K562 (cell line): ENCODE measurements around the gene SFXN5. TPM values are rescaled to one million over a fixed set of nuclear protein-coding genes. Genes with fewer than 3 reads are reported as not detected.
"Not testable (repeated sequence)": the region's sequence is repeated elsewhere in the genome, so short reads cannot be mapped to it uniquely, and the experiment has no call there.

Experiments used
- ATAC-seq: fragments of 200-7000 bp; cut with Tn5 transposase; 3 replicates; pipeline ENCODE4 v1.9.1; 2020; ENCODE audit warnings: moderate library complexity
- BruUV-seq: library from RNA; stranded (reverse); fragments of 400-500 nt; replicated peaks from 2 replicates; lab custom pipeline; 2021; lab: Mats Ljungman, UMichigan
- CTCF ChIA-PET: fragments of 300-600 bp; formaldehyde crosslinking; extraction: SDS; loops from one replicate; lab custom pipeline; 2021; ENCODE audit warnings: low intra/inter-chr PET ratio; lab: Yijun Ruan, JAX
- POLR2A ChIA-PET: fragments of 300-600, 350-650 bp; sonication (Branson Sonifier 250); formaldehyde crosslinking; extraction: SDS; loops from one replicate; lab custom pipeline; 2021; ENCODE audit warnings: antibody characterized with exemption, inconsistent platforms; lab: Yijun Ruan, JAX
- DNase-seq, 4 experiments: peaks; one replicate each; pipeline versions ENCODE4 v3.0.0 to v3.0.0-alpha.2; 2011 to 2018; ENCODE audit warnings: low spot score in 3 of 4, mixed read lengths in 3 of 4; ENCODE audit errors: extremely low read depth in 1 of 4
- FAIRE-seq: peaks from 2 replicates; lab custom pipeline; 2011; peaks lifted over from hg19 to GRCh38; lab: Jason Lieb, UNC
- H2AFZ ChIP-seq: 2 replicates; pipeline ENCODE4 v1.6.0; 2011; ENCODE audit warnings: low read depth, low read length, control low read depth, inconsistent platforms
- H3K27ac ChIP-seq: fragments of 200-600 bp; 3 replicates; pipeline ENCODE4 v1.8.0; 2011; ENCODE audit warnings: low read depth, mild to moderate bottlenecking, control low read depth, inconsistent platforms, low read length, moderate library complexity, mixed read lengths; ENCODE audit errors: extremely low read depth
- H3K27me3 ChIP-seq, 2 experiments: fragments of 300-600 bp in 1 of 2; 2 replicates in 1 of 2; 3 replicates in 1 of 2; pipeline versions ENCODE4 v1.6.0 to v1.8.0; 2011; ENCODE audit warnings: inconsistent platforms in 2 of 2, low read length in 2 of 2, mild to moderate bottlenecking in 1 of 2, mixed read lengths in 1 of 2, moderate library complexity in 1 of 2; ENCODE audit not compliant: control insufficient read depth in 2 of 2, insufficient read depth in 2 of 2
- H3K36me3 ChIP-seq: fragments of 300-600 bp; 3 replicates; pipeline ENCODE4 v1.8.0; 2011; ENCODE audit warnings: mild to moderate bottlenecking, low read length, inconsistent platforms; ENCODE audit not compliant: control insufficient read depth, insufficient read depth
- H3K4me1 ChIP-seq, 2 experiments: fragments of 200-600 bp in 1 of 2; replicated peaks in 1 of 2; 2 replicates in 1 of 2; 3 replicates in 1 of 2; pipeline versions ENCODE4 v1.5.1 to v1.8.0; 2011; ENCODE audit warnings: inconsistent platforms in 2 of 2, low read length in 2 of 2, mild to moderate bottlenecking in 1 of 2, mixed read lengths in 1 of 2, moderate library complexity in 1 of 2; ENCODE audit not compliant: control insufficient read depth in 2 of 2, insufficient read depth in 2 of 2
- H3K4me2 ChIP-seq: 2 replicates; pipeline ENCODE4 v1.6.1; 2011; ENCODE audit warnings: low read length, control low read depth, inconsistent platforms, mixed read lengths; ENCODE audit not compliant: insufficient read depth
- H3K4me3 ChIP-seq: fragments of 200-600 bp; sonication (generic), shearing (Covaris generic); 2 replicates; pipeline ENCODE4 v1.5.1; 2016; ENCODE audit warnings: control low read depth, inconsistent platforms
- H3K79me2 ChIP-seq: fragments of 200-600 bp; 3 replicates; pipeline ENCODE4 v1.8.0; 2011; ENCODE audit warnings: low read length, inconsistent platforms; ENCODE audit not compliant: control insufficient read depth, insufficient read depth
- H3K9ac ChIP-seq, 2 experiments: 2 replicates each; pipeline versions ENCODE4 v1.6.0 to v1.6.1; 2011; ENCODE audit warnings: low read depth in 2 of 2, low read length in 2 of 2, control low read depth in 1 of 2, inconsistent platforms in 1 of 2, mild to moderate bottlenecking in 1 of 2, mixed read lengths in 1 of 2; ENCODE audit not compliant: insufficient read depth in 1 of 2
- H3K9me1 ChIP-seq: one replicate; pipeline ENCODE4 v1.6.0; 2011; ENCODE audit warnings: inconsistent platforms, mild to moderate bottlenecking, low read length, moderate library complexity; ENCODE audit not compliant: control insufficient read depth, insufficient read depth
- H3K9me3 ChIP-seq: replicated peaks from 2 replicates; pipeline ENCODE4 v1.5.1; 2011; ENCODE audit warnings: low read depth, low read length, inconsistent platforms; ENCODE audit not compliant: control insufficient read depth, insufficient read depth
- H4K20me1 ChIP-seq: replicated peaks from 2 replicates; pipeline ENCODE4 v1.6.1; 2011; ENCODE audit warnings: low read length, inconsistent platforms, mixed read lengths; ENCODE audit not compliant: control insufficient read depth, insufficient read depth
- BCLAF1 ChIP-seq, 2 experiments: fragments of 450-650 bp in 1 of 2; IDR thresholded peaks; 2 replicates each; pipeline ENCODE4 v1.6.1; 2011 to 2017; ENCODE audit warnings: low read depth in 2 of 2, antibody characterized with exemption in 1 of 2, borderline replicate concordance in 1 of 2, low read length in 1 of 2, mild to moderate bottlenecking in 1 of 2, mixed read lengths in 1 of 2; ENCODE audit not compliant: control insufficient read depth in 1 of 2
- CBX3 ChIP-seq, 2 experiments: IDR thresholded peaks; 1 replicate in 1 of 2; 2 replicates in 1 of 2; pipeline ENCODE4 v1.6.1; 2012; ENCODE audit warnings: inconsistent platforms in 2 of 2, low read length in 2 of 2, borderline replicate concordance in 1 of 2, control low read depth in 1 of 2
- SMARCA5 ChIP-seq: fragments of 450-650 bp; IDR thresholded peaks from 2 replicates; pipeline ENCODE4 v1.6.1; 2016
- TEAD2 ChIP-seq: fragments of 450-650 bp; IDR thresholded peaks from 2 replicates; pipeline ENCODE4 v1.6.1; 2016; ENCODE audit warnings: missing genetic modification characterization, control low read depth, missing compliant biosample characterization
- TFAM ChIP-seq: fragments of 250-450 bp; sonication (Bioruptor Pico); conservative IDR thresholded peaks from 2 replicates; pipeline ENCODE4 v1.5.0; 2021; ENCODE audit warnings: mild to moderate bottlenecking, moderate library complexity
- WGBS: fragments of 100-300 bp; shearing (Covaris generic); methylation state at CpG from one replicate; pipeline ENCODE4 v1.1.6; 2016; ENCODE audit warnings: low coverage, mixed read lengths; ENCODE audit not compliant: insufficient coverage; ENCODE audit errors: missing lambda C conversion rate; 5-methylcytosine and 5-hydroxymethylcytosine counted together
- in situ Hi-C: fragments of 300-500 bp; cut with MboI; formaldehyde crosslinking; loops from 4 replicates; pipeline ENCODE4 v1.15.0; 2018; ENCODE audit warnings: inconsistent platforms, mixed read lengths
- intact Hi-C: fragments of 100-400 bp; cut with micrococcal nuclease; formaldehyde crosslinking; loops from 2 replicates; pipeline ENCODE4 v1.14.2; 2022
- polyA plus RNA-seq, 8 experiments: library from polyadenylated mRNA; depleted of rRNA in 4 of 8; stranded (reverse) in 5 of 8; unstranded in 3 of 8; fragments of >200 nt; fragmentation: Nextera tagmentation in 2 of 8; fragmentation: Illumina TruSeq in 1 of 8; extraction: Ambion mirVana in 2 of 8; extraction: Trizol in 1 of 8; gene quantifications; 2 replicates each; pipeline versions ENCODE4 v1.2.1 to v1.2.3, GENCODE V29; 2011 to 2014; ENCODE audit warnings: inconsistent platforms in 1 of 8, missing spikeins in 1 of 8
- total RNA-seq, 7 experiments: library from RNA; depleted of rRNA in 6 of 7; stranded (reverse); fragments of >200 nt in 6 of 7; fragmentation: Illumina TruSeq in 2 of 7; extraction: Trizol in 2 of 7; gene quantifications; 2 replicates each; pipeline versions ENCODE4 v1.2.1 to v1.2.3, GENCODE V29; 2011 to 2021; ENCODE audit warnings: low replicate concordance in 1 of 7
- TF ChIP-seq, protein P1 (sequence below): fragments of 250-450 bp; sonication (Bioruptor Pico); IDR thresholded peaks from 2 replicates; pipeline ENCODE4 v1.4.0; 2020; ENCODE audit warnings: mild to moderate bottlenecking, moderate library complexity
- TF ChIP-seq, protein P2 (sequence below): fragments of 200-400 bp; formaldehyde crosslinking; IDR thresholded peaks from 2 replicates; pipeline ENCODE4 v1.6.1; 2017; ENCODE audit warnings: mild to moderate bottlenecking, low read depth, low read length, moderate library complexity

The SFXN5 gene
- total and polyA plus RNA-seq, 9 of the 15 experiments (the other 6 are each of a cell fraction or from before 2014, with no cell fraction given), result 8.3 to 22.6 (median 16.0) TPM

DNA sequence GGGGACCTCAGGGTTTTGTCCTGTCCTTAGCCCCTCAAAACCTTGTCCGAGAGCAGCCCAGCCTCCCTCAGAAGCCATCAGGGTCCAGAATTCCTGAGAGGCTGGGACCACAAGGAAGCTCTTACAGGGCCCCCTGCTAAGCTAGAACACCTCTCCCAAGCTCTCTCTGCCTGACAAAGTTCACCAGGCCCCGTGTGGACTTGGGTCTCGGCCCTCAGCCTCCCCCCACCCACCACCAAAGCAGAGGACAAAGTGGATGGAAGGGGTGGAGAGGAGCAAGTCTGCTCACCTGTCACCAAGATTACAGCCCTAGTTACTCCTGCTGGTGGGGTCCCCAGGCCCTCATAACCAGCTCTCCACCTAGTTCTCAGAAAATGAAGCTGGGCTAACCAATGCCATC is 24.4 kb upstream of the SFXN5 start (continued):
- TF ChIP-seq BCLAF1 (IDR thresholded peaks at IDR 0.05; ENCODE audit: borderline replicate concordance in 1 of 2, control insufficient read depth in 1 of 2, low read depth in 2 of 2, low read length in 1 of 2) (no peak), TEAD2 (tag) (no peak), SMARCA5 (no peak), CBX3 (IDR thresholded peaks at IDR 0.05; ENCODE audit: borderline replicate concordance in 1 of 2, low read length in 2 of 2) (no peak), TFAM (CRISPR knock-in tag) (no peak)
- TF ChIP-seq, protein P1, sequence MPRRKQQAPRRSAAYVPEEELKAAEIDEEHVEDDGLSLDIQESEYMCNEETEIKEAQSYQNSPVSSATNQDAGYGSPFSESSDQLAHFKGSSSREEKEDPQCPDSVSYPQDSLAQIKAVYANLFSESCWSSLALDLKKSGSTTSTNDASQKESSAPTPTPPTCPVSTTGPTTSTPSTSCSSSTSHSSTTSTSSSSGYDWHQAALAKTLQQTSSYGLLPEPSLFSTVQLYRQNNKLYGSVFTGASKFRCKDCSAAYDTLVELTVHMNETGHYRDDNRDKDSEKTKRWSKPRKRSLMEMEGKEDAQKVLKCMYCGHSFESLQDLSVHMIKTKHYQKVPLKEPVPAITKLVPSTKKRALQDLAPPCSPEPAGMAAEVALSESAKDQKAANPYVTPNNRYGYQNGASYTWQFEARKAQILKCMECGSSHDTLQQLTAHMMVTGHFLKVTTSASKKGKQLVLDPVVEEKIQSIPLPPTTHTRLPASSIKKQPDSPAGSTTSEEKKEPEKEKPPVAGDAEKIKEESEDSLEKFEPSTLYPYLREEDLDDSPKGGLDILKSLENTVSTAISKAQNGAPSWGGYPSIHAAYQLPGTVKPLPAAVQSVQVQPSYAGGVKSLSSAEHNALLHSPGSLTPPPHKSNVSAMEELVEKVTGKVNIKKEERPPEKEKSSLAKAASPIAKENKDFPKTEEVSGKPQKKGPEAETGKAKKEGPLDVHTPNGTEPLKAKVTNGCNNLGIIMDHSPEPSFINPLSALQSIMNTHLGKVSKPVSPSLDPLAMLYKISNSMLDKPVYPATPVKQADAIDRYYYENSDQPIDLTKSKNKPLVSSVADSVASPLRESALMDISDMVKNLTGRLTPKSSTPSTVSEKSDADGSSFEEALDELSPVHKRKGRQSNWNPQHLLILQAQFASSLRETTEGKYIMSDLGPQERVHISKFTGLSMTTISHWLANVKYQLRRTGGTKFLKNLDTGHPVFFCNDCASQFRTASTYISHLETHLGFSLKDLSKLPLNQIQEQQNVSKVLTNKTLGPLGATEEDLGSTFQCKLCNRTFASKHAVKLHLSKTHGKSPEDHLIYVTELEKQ (CRISPR knock-in tag), result no peak
- TF ChIP-seq, protein P2, sequence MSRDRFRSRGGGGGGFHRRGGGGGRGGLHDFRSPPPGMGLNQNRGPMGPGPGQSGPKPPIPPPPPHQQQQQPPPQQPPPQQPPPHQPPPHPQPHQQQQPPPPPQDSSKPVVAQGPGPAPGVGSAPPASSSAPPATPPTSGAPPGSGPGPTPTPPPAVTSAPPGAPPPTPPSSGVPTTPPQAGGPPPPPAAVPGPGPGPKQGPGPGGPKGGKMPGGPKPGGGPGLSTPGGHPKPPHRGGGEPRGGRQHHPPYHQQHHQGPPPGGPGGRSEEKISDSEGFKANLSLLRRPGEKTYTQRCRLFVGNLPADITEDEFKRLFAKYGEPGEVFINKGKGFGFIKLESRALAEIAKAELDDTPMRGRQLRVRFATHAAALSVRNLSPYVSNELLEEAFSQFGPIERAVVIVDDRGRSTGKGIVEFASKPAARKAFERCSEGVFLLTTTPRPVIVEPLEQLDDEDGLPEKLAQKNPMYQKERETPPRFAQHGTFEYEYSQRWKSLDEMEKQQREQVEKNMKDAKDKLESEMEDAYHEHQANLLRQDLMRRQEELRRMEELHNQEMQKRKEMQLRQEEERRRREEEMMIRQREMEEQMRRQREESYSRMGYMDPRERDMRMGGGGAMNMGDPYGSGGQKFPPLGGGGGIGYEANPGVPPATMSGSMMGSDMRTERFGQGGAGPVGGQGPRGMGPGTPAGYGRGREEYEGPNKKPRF, result no peak
- TF ChIP-seq, all 486 proteins: peak for 0

GRCh38 chr2:73093601-73094218 is 22.2 kb upstream of the SFXN5 start:
- H3K79me2 ChIP-seq, DNase-seq, H3K36me3 ChIP-seq, H3K4me1 ChIP-seq, intact Hi-C loops, H3K4me2 ChIP-seq, H3K4me3 ChIP-seq, BruUV-seq, ATAC-seq, CTCF ChIA-PET, H2AFZ ChIP-seq, H3K9ac ChIP-seq, FAIRE-seq, H3K9me3 ChIP-seq, H3K27ac ChIP-seq, H3K27me3 ChIP-seq, H3K9me1 ChIP-seq: not testable (repeated sequence)
- 64% methylated on average over 17 of the region's 17 CpGs for WGBS
- peaks cover 46% of the 10 kb centered on the region for H4K20me1 ChIP-seq
- in situ Hi-C loops, result loop anchor here (5.0 kb wide), 1 partner anchor 64 kb away; no protein-coding TSS in a partner anchor
- POLR2A ChIA-PET, result interaction anchor here (0.7 to 1.4 kb wide), 7 partner anchors 9 to 1643 kb away, joined by 3 to 5 read pairs (median 3); partner anchors contain the start of gene SFXN5
